NCI-H2029 (cell line): ENCODE results near the gene IPO11.

Experiments
- DNase-seq: peaks from one replicate; lab custom pipeline; 2025; lab: John Stamatoyannopoulos, UW

IPO11 gene

GRCh38 chr5:62412549-62413329 lies at the start of gene IPO11:
IPO11 (plus strand) TSS chr5:62412763; CDS start chr5:62437280, 24,517 bp downstream.
- DNase-seq, result peak; percentile 98

DNA sequence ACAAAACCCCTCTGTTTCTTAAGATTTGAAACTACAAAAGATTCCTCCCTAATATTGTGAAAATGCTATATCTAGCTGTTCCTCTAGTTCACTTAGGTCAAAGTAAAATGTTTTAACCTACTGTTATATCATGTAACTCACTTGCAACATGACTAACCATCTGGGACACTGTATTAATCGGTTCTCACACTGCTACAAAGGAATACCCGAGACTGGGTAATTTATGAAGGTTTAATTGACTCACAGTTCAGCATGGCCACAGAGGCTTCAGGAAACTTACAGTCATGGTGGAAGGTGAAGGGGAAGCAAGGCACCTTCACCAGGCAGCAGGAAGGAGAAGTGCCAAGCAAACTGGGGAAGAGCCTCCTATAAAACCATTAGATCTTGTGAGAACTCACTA lies 43.5 kb upstream of the IPO11 start:
- DNase-seq, result no peak

- DNase-seq, result no peak
These were observed 41.2 kb upstream of the IPO11 start for GRCh38 chr5:62371409-62371808.

- no peak for DNase-seq
These were observed 40.0 kb upstream of the IPO11 start for GRCh38 chr5:62372600-62372999.

DNA sequence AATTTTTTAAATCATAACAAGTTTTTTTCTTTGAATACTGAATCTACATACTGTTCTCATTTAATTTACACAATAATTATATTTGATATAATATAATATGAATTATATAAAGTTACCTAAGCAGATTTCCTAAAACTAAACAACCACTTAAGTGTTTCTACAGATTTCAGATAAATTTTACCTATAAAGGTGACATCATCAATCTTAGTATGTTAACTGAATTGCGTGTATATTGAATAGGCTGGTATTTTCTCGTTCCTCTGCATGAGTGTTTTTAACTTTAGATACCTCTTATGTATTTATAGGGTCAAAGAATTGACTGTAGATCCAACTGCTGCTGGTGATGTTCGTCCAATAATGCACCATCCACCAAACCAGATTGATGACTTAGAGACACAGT lies 39.2 kb upstream of the IPO11 start:
- no peak for DNase-seq

DNA sequence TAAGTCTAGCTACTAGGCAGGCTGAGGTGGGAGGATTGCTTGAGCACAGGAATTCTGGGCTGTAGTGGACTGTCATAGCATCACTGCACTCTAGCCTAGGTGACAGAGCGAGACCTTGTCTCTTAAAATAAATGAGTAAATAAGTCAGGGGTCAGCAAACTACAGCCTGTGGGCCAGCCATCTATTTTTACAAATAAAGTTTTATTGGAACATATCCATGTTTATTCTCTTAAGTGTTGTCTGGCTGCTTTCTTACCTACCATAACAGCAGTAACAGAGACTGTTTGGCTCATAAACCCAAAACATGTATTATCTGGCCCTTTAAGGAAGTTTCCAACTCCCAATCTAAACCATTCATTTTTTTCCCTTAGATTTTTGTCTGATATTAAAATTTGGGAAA lies 38.5 kb upstream of the IPO11 start:
- DNase-seq, result no peak

DNA sequence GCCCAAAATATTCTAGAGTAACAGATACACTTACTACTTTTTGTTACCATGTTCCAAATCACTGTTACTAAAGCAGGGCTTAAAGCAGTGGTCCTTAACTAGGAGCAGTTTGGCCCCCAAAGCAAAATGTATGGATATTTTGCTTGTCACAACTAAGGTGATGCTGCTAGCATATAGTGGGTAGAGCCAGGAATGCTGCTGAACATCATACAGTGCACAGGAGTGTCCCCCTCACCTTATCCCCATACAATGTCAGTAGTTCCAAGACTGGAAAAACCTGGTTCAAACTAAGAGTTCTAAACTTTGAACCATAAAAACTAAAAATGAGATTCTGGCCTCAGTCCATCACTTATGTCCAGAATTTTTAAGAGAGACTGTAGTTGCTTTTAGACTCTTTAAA lies 36.9 kb upstream of the IPO11 start:
- DNase-seq, result no peak

DNA sequence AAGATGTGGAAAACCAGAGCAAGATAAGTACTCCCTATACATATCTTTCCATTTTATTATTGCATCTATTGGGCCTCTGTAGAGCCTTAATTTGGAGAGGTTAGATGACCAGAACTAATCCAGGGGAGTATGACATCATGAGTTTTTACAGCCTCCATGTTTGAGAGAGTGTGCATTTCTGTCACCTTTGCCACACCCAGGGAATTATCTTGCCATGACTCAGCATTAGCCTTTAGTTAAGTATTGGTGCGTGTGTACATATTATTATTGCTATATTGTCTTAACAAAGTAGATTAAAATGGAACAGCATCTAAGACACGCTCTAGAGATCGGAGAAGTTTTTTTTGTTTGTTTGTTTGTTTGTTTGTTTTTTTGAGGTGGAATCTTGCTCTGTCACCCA lies 36.5 kb upstream of the IPO11 start:
- DNase-seq, result no peak

- DNase-seq, result no peak
These were observed 27.4 kb upstream of the IPO11 start for GRCh38 chr5:62385131-62385530.

GRCh38 chr5:62385816-62386400 lies 26.7 kb upstream of the IPO11 start:
- DNase-seq, result no peak

GRCh38 chr5:62386824-62387223 lies 25.7 kb upstream of the IPO11 start:
- DNase-seq, result no peak

GRCh38 chr5:62395210-62395950 lies 17.2 kb upstream of the IPO11 start:
- no peak for DNase-seq

GRCh38 chr5:62403411-62404250 lies 8.9 kb upstream of the IPO11 start, which contains the start of gene DIMT1:
DIMT1 (minus strand) TSS chr5:62403905; CDS start chr5:62403772, 133 bp downstream.
- DNase-seq, result peak; percentile 95

DNA sequence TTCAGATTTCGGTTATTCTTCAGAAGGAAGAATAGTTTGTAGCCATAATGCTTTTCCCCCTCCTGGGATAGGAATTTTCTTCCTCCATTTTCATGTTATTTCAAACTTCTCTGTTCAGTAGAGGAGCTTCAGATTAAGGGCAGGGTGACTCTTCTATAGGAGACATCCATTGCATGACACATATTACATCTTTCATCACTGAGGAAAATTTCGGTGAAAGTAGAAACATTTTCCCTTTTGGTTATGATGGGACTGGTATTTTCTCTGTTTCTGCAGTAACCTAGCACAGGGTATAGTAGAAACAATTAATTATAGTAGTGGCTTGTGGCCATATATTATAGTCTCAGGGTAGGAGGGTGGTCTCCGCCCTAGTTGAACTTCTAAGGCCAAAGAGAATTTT lies 1.1 kb downstream of the IPO11 start:
- no peak for DNase-seq

- DNase-seq, result no peak
These were observed 6.0 kb downstream of the IPO11 start for GRCh38 chr5:62418462-62419076.

DNA sequence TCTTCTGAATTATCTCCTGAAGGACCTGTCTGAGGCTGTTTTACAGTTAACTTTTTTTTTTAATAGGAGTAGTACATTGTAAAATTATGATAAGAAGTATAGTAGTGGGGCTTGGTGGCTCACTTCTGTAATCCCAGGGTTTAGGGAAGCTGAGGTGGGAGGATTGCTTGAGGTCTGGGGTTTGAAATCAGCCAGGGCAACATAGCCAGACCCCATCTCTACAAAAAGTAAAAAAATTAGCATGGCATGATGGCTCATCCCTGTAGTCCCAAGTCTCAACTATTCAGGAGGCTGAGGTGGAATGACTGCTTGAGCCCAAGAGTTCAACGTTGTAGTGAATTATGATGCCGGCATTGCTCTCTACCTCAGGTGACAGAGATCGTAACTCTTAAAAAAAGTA lies 7.0 kb downstream of the IPO11 start:
- DNase-seq, result no peak

DNA sequence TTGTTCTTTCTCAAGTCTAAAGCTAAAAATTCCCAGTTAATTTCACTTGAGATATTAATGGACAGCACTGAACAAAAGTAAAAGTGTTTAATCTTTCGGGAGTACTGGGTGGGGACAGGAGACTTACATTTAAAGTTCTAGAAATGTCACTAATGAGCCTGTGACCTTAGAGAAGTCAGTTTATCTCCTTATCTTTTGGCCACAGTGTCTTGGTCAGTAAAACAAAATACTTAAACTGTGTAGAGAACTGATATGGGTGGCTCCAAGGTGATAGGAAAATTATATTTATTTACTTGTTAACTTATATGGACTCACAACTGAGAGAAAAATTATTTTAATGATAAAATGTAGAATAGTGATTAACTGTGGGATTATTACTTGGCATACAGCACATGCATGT lies 8.9 kb downstream of the IPO11 start:
- DNase-seq, result no peak

DNA sequence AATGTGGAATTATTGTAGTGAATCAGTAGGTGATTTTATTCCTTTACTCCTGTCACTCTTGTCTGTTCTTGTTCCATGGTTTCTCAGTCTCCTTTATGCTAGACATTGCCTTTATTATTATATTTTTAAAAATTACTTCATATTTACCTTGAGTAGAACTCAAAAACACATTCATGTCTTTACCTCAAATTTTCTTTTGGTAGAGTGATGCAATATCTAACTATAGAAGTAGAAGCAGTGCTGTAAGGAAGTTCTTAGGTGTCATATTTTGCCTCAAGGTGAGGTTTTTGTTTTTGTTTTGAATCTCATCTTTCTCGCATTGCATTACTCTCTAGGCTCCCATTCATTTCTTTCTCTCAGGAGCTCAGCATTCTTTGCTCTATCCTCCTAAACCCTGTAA lies 12.2 kb downstream of the IPO11 start:
- no peak for DNase-seq

DNA sequence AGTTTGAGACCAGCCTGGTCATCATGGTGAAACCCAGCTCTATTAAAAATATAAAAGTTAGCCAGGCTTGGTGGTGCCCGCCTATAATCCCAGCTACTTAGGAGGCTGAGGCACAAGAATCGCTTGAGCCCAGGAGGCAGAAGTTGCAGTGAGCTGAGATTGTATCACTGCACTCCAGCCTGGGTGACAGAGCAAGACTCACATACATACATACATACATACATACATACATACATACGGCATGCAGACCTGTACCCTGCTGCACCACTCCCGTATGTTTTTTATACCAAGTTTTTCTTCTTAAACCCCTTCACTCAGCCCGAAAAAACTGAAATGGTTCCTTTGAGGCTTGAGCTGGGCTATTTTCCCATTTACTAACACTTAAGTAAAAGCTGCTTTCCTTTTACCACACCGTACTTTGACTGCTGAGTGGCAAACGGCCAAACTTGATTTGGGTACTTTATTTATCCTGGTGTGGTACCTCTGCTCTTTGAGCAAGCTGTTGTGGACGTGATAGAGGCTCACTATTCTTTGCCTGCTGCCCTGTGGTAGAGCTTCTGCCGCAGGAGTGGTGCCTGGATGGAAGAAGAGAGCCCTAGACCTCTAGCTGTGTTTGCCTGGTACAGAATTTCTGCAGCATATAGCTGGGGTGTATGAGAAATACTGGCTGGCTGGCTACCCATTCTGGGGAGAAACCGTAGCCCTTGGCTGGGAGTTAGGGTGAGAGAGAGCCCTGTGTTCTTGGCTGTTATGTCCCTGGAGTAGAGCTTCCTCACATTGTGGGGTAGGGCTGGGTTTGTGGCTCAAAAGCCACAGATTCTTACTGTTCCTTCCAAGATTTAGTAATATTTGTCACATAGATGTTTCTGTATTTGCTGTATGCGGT lies 19.4 kb downstream of the IPO11 start:
- no peak for DNase-seq

- DNase-seq, result no peak
These were observed 20.1 kb downstream of the IPO11 start for GRCh38 chr5:62432621-62433064.

- no peak for DNase-seq
These were observed 36.0 kb downstream of the IPO11 start for GRCh38 chr5:62448528-62448927.
